CD4-positive, alpha-beta T cell treated with Interferon alpha-2 for 1 hour (primary cell): Measurements from ENCODE around the gene FAM219A.
"Not testable (repeated sequence)": the region's sequence is repeated elsewhere in the genome, so short reads cannot be mapped to it uniquely, and the experiment has no call there.

Source experiments
- DNase-seq, 2 donors: peaks; one replicate each; pipeline ENCODE4 v3.0.0-alpha.2; 2020 to 2022

The FAM219A gene

DNA sequence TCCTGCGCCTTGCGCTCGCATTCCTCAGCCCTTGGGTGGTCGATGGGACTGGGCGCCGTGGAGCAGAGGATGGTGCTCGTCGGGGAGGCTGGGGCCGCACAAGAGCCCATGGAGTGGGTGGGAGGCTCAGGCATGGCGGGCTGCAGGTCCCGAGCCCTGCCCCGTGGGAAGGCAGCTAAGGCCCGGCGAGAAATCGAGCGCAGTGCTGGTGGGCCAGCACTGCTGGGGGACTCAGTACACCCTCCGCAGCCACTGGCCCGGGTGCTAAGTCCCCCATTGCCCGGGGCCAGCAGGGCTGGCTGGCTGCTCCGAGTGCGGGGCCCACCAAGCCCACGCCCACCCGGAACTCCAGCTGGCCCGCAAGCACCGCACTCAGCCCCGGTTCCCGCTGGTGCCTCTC lies 24.4 kb upstream of the FAM219A start:
- not testable (repeated sequence) for DNase-seq

DNA sequence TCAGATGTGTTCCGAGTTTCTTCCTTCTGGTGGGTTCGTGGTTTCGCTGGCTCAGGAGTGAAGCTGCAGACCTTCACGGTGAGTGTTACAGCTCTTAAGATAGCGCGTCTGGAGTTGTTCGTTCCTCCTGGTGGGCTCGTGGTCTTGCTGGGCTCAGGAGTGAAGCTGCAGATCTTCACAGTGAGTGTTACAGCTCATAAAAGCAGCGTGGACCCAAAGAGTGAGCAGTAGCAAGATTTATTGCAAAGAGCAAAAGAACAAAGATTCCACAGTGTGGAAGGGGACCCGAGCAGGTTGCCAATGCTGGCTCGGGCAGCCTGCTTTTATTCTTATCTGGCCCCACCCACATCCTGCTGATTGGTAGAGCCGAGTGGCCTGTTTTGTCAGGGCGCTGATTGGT lies 23.2 kb upstream of the FAM219A start:
- not testable (repeated sequence) for DNase-seq

DNA sequence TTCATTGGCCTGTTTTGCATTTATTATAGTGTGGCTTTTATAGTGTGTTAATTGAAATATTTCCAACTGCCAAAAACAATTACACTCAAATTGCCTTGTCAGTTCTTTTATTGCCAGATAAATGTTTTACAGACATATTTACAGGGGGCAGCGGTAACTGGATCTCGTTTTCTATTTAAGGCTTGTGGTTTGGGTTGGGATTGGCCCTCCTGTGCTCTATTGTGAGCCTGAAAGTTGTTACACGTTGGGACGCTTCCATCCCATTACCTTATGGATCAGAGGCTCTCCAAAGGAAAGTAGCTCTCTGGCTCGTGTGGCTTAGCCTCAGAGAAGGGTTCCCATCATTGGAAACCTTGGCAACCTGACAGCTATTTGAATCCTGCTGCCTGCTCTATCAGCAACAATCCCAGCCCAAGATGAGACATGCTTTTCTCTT lies 21.1 kb upstream of the FAM219A start:
- no peak for DNase-seq

DNA sequence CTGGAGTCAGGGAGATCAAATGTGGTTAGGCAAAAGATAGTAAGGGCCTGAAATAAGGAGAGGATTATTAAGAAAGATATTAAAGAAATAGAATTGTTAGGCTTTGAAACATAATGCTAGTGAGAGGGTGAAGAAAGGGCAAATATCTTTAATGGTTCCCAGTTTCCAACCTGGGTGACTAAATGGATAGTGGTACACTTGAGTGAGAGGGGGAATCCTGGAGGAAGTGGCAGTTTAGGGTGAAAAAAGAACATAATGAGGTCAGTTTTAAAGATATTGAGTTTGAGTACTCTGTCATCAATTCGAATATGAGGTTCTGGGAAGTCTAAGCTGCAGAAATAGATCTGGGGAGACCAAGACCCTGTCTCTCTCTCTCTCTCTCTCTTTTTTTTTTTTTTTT lies 19.2 kb upstream of the FAM219A start:
- DNase-seq, result no peak

DNA sequence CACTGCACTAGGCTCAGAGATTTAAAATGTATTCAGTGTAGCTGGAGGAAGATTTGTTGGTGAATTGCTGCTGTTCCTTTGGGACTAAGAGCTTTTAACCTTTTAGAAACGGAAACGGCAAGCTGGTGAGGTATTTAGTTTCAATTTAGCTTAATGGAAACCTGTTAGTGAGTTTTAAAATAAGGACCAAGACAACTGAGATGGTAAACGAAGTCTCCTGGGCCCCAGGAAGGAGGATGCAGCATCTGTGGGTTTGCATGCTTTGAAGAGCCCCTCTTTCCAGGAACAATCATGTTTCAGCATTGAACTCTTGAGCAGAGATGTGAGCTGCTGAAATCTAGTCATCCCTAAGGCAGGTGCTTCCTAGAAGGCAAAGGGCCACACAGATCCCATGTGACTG lies 16.7 kb upstream of the FAM219A start:
- no peak for DNase-seq

GRCh38 chr9:34465468-34465867 lies 7.1 kb upstream of the FAM219A start:
- DNase-seq, result no peak

- no peak for DNase-seq
Observed at GRCh38 chr9:34464571-34464970, 6.2 kb upstream of the FAM219A start.

GRCh38 chr9:34463901-34464232 lies 5.5 kb upstream of the FAM219A start:
- DNase-seq, result no peak

DNA sequence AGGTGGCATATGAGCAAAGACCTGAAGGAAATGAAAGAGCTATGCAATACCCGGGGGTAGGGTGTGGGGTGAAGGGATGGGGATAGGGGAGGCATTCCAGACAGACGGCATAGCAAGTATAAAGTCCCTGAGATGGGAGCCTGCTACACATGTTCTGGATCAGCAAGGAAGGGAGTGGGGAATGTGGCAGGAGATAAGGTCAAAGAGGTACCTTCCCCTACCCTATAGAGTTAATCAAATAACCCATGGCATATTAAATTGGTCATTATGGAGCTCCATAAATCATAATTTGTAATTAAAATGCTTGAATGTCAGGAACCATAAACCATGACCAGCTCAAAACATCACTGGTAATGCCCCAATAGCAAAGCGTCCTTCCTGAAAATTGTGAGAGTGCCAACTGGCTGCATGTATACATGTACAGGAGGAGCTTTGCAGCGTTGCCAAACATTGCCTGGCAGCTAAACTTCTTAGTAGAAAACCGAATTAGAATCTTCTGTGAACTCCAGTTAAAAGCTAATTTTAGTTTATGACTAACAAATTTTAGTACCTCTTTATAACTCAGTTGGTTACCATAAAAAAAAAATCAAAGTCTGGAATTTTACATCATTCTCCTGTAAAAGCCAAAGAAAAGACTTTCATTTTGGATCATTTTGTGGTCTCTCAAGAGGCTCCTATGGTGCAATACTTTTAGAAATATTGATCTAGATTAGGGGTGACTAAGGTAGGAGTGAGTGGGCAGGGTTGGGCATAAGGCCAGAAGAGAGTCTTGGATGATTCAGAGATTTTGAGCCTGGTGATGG lies 4.9 kb upstream of the FAM219A start:
- no peak for DNase-seq

GRCh38 chr9:34459941-34460340 lies 1.6 kb upstream of the FAM219A start:
- DNase-seq, result no peak

DNA sequence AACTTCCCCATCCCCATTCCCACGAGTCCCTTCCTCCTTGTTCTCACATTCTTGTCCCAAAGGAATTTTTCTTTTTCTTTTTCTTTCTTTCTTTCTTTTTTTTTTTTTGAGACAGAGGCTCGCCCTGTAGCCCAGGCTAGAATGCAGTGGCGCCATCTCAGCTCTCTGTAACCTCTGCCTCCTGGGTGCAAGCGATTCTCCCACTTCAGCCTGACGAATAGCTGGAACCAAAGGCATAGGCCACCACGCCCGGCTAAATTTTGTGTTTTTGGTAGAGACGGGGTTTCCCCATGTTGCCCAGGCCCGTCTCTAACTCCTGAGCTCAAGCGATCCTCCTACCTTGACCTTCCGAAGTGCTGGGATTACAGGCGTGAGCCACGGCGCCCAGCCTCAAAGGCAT lies 986 bp upstream of the FAM219A start:
- no peak for DNase-seq

DNA sequence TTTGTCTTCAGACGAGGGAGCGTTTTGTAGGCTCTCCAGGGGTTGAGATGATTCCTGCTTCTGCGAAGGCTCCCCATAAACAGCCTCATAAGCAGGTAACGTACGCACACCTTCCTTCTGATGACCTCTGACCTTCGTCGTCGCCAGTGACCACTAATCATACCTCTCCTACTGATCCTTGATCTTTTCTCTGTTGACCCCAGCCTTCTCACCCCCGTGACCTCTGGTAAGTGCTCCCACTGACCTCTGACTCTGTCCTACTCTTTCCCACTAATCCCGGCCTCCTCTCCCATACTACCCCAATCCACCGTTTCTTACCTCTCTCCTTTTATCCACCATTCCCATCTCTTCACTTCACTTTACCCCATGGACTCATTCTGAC lies 580 bp upstream of the FAM219A start:
- no peak for DNase-seq

- DNase-seq, result no peak
Observed at GRCh38 chr9:34457266-34458012, 931 bp downstream of the FAM219A start.

DNA sequence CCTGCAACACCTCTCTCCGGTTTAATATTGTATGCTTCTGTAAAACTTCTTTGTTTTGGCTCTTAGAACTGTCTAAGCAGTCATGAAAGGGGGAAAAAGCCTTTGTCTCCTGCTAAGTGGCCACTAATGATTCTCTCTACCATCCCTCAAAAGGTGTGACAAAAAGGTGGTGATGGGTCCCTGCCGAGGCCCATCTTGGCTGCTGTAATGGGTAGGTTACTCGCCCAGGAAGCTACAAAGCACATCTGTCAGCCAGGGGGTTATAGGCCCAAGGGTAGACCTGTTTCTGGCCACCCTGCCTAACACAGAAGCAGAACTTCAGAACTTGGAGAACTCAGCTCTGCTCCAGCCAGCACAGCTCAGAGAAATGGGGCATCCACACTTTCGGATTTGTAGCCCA lies 1.6 kb downstream of the FAM219A start:
- DNase-seq, result no peak

GRCh38 chr9:34456151-34456550 lies 2.2 kb downstream of the FAM219A start:
- DNase-seq, result no peak

DNA sequence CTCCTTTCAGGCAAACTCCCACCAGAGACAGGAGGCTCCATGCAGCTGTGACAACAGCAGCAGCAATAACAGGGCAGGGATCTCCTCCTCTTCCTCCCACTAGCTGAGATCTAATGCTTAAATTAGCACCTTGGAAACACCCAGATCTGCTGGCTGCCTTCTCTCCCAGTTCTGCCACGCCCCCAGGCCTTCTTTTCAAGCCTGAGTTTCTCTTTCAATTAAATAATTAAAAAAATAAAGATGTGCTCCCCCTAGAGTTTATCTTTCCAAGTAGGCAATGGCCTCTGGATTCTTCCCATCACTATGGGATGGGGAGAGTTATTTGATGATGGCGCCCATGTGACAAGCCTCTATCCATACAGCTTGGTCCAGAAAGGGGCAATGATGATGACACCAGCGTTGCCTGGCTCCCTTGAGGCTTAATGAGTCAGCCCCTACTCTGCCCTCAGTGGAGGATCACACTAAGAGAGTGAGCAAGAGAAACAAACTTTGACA lies 3.8 kb downstream of the FAM219A start:
- DNase-seq, result no peak

DNA sequence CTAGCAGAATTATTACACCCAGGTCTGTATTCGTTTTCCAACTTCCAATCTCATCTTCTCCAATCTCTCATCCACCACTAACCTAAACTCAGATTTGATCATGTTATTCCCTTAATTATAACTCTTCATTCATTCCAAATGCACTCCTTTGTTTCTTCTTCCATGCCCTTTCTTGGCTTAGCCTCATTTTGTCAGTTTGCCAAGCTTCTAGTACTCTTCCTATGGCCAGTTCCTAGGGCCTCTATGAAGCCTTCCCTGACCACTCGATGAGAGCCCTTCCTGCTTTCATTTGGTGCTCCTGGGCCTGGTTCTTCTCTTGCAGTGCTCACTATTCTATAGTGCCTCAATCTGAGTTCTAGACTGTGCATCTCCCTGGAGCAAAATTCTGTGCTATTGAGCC lies 5.8 kb downstream of the FAM219A start:
- DNase-seq, result no peak

- DNase-seq, result no peak
Observed at GRCh38 chr9:34451545-34451944, 6.8 kb downstream of the FAM219A start.

DNA sequence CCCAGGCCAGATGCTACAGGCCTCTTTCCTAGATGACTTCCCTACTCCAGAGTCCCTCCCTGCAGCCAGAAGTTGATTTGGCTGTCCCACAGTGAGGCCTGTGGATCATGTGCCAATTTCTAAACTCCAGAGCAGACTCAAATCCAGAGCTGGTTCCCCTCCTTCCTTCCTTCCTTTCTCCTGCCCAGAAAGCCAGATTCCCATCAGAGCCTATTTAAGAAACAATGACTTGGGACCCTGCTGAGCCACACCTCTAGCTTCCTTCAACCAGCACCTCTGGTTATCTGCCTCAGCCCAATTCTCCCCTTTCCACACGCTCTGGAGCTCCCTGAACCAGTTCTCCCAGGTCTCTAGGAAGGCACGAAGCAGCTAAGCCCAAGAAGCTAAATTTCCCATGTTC lies 7.2 kb downstream of the FAM219A start:
- no peak for DNase-seq

DNA sequence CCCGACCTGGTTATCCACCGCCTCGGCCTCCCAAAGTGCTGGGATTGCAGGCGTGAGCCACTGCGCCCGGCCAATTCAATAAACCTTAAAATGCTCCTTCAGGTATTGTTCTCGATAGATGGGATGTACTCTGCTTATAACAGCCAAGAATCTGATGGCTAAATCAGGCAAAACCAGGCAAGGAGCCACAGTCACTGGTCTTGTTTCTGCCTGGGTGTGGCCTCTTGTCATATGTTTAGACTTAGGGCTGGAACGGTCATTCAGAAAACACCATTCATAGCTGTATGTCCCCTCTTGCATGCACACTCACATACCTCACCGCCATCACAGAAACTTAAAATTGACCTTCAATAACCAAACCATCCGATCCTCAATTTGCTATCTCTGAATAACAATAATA lies 7.7 kb downstream of the FAM219A start:
- no peak for DNase-seq

DNA sequence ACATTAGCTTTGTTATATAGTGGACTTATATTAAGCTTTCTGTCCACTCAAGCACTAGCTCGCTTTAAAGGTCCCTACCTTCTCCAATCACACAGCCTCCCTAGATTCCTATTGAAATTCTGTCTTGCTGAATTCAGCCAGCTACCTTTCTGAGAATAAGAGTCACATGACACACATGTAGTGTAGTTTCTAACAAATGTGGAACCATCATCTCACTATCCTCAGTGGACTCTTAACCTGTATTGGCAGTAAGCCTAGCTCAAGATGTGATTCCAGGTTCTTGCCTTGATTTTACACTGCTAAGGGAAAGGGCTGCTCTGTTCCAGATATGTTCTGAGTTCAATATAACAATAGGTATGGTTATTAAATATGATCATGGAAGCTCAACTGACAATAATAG lies 11.4 kb downstream of the FAM219A start:
- DNase-seq, result no peak

- DNase-seq, result no peak
Observed at GRCh38 chr9:34446468-34446891, 11.9 kb downstream of the FAM219A start.

- no peak for DNase-seq
Observed at GRCh38 chr9:34443976-34444375, 14.4 kb downstream of the FAM219A start.

DNA sequence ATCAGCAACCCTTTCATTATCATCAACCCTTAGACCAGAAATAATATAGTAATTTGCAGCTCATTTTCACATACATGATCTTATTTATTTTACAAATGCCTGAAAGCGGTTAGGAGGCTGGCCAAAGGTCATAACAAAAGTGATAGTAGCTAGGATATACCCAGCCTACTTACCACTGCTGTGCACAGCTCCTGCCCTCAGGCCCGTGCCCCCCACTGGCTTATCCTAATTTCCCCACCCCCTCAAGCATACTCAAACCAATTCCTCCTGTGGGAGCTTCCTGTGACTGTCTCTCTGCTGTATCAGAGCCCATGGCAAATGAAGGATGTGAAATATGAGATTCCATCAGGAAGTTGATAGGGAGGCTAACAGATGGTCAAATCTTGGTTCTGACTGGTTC lies 14.8 kb downstream of the FAM219A start:
- DNase-seq, result no peak
